Activated CD4-positive, alpha-beta T cell treated with anti-CD3 and anti-CD28 coated beads, Interleukin-2, amount 50 U/mL, for 16 hours (primary cell): Measurements from ENCODE around the gene OR6A2.
"Not testable (repeated sequence)": the region's sequence is repeated elsewhere in the genome, so short reads cannot be mapped to it uniquely, and the experiment has no call there.

Experiments
- DNase-seq: peaks from one replicate; pipeline ENCODE4 v3.0.0-alpha.2; 2020

OR6A2 gene

GRCh38 chr11:6799402-6799801 lies at the start of gene OR6A2:
OR6A2 (minus strand) TSS chr11:6799689; CDS start chr11:6795708, 3,981 bp downstream.
- no peak for DNase-seq

DNA sequence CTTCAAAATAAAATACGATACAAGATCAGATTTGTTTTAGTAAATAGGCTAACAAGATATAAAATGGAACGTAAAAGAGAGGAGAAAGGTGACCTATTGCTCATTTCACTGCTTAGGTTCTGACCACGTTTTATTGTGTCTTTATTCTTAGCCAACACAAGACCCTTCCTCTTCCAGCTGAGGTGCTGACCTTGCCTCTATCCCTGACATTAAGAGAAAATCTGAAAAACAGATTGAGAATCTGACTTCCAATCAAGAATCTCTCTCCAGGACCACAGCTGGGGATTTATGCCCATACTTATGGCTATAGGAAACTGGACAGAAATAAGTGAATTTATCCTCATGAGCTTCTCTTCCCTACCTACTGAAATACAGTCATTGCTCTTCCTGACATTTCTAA lies 45.9 kb upstream of the OR6A2 start, which contains the start of gene OR10A5:
Gene OR10A5 (plus strand): TSS at position 301 of the 400 bp plus-strand sequence. CDS start 0 bp downstream, at position 301.
- DNase-seq = no peak

DNA sequence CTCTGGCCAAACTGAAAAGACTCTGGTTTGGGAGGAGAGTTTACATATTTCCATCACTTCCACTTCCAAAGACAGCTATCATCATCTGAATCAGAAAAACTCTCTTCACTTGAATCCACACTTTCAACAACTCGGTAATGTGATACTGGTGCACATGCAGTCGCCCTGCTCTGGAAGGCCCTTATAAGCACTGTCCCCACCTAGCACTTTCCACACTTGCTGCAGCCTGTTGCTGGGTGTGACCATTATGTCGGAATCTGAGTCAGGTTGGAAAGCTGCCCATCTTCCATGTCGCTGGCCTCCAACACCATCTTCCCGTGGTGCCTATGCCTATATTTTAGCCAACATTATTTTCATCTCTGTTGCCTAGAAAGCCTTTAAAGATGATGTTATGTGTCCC lies 44.9 kb upstream of the OR6A2 start:
- no peak for DNase-seq

GRCh38 chr11:6843670-6844069 lies 44.2 kb upstream of the OR6A2 start:
- DNase-seq = no peak

- peak; percentile 38 for DNase-seq
Measured at GRCh38 chr11:6841694-6842093, 42.2 kb upstream of the OR6A2 start.

DNA sequence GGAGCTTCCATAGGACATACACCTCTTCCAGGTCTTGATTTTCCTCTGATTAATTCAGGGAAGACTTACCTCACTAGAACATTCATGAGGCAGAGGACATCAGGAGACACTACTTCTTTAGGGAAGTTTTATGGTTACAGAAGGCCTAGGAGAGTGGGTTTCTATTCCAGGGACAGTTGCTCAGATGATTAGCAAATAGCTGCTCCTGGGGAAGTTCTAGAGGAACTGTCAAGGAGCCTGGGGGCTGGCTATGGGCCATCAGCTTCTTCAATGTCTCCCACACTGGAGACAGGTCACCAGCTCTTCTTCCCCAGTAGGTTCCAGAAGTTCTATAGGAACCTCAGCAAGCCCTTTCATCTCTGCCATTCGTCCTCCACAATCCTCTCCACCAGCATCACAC lies 34.5 kb upstream of the OR6A2 start:
- no peak for DNase-seq

DNA sequence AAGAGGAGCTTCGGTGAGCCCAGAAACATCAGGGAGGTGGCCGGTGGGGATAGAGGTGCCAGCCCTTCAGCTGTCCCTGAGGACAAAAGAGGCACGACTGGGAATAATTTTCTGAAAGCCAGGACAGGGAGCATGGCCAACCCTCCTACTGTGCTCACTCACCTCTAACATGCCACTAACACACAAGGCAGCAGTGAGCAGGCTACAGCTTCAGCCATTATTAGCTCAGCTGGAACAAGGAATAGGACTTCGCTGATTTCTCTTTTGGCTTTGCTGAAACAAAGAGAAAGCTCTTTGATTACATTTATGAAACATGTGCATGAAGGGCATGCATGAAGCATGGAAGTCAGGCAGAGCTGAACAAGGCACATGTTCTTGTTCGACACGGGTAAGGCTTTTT lies 33.9 kb upstream of the OR6A2 start:
- no peak for DNase-seq

DNA sequence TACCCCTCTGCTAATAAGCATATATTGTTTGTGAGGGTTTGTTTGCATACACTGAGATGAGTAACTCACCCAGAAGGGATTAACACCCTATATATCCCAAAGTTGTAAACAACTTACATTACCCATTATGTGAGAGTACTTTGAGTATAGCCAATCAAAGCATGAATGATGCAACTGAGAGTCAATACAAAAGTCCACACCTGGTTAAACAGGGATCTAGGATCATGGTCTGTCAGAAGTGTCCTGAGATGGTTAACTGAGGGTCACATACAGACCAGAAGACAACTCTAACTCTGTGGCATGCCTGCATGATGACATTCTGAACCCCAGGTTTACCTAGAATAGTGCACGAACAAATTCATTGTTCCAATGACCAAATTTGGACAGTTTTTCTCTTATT lies 28.6 kb upstream of the OR6A2 start:
- DNase-seq = no peak

GRCh38 chr11:6825231-6825744 lies 25.8 kb upstream of the OR6A2 start:
- no peak for DNase-seq

GRCh38 chr11:6824136-6824823 lies 24.8 kb upstream of the OR6A2 start:
- DNase-seq = no peak

DNA sequence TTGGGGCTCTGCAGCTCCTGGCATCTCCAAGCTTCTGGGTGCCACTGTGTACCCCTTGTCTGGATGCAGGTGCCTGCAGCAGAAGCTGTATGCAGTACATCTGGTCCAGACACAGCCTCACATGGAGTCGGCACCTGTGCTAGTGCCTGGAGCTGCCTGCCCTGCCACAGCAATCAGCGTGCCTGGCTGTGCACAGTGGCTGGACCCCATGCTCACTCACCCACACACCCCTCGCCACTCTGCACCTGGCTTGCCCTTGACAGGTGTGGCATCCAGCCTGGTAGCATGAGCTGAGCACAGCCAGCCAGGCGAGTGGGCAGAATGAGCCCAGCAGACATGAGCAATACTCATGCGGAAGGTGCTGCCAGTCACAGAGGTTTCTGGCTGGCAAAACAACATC lies 19.5 kb upstream of the OR6A2 start:
- no peak for DNase-seq

- no peak for DNase-seq
Measured at GRCh38 chr11:6817694-6818093, 18.2 kb upstream of the OR6A2 start.

DNA sequence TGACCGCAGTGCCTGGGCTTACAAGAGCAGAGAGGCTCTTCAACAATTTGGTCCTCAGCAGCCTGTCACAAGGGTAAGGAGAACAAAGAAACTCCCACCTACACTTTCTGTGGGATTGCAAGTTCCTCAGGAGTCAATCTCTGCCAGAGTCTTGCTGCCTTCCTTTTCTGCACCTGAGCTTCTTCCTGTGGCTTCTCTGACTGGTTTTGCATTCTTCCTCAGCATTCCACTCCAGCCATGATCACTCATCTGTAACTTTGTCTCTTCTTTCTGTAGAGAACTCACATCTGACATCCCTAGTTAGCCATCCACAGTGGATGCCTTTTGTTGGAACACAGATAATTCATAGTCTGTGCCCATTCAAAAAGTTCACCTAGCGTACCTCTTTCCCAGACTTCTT lies 14.2 kb upstream of the OR6A2 start:
- DNase-seq = no peak

- peak; percentile 66 for DNase-seq
Measured at GRCh38 chr11:6812390-6813005, 13.0 kb upstream of the OR6A2 start.

DNA sequence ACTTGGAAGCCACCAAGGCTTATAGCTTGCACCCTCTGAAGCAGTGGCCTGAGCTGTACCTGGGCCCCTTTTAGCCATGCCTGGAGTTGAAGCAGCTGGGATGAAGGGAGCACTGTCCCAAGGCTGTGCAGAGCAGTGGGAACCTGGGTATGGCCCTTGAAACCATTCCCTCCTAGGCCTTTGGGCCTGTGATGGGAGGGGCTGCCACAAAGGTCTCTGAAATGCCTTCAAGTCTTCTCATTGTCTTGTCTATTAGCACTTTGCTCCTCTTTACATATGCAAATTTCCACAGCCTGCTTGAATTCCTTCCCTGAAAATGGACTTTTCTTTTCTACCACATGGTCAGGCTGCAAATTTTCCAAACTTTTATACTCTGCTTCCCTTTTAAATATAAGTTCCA lies 1.6 kb upstream of the OR6A2 start:
- not testable (repeated sequence) for DNase-seq

DNA sequence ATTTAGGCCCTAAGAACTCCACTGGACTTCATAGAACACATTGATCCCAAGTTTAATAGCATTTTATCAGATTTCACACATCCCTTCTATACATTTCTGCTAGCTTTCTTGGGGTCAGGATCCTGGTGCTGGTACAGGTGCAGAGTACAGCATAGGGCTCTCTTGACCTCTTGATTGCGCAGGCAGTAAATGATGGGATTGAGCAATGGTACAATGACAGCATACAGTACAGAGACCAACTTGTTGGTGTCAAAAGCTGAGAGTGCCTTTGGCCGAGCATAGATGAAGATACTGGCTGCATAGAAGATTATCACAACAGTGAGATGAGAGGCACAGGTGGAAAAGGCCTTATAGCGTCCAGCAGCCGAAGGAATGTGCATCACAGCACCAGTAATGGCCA lies 4.8 kb downstream of the OR6A2 start:
- no peak for DNase-seq

- no peak for DNase-seq
Measured at GRCh38 chr11:6790546-6790945, 8.9 kb downstream of the OR6A2 start.

- DNase-seq = no peak
Measured at GRCh38 chr11:6782720-6783119, 16.8 kb downstream of the OR6A2 start, which contains the start of gene OR2AG1. OR2AG1 (plus strand) TSS chr11:6783020; CDS start chr11:6785038, 2,018 bp downstream.

DNA sequence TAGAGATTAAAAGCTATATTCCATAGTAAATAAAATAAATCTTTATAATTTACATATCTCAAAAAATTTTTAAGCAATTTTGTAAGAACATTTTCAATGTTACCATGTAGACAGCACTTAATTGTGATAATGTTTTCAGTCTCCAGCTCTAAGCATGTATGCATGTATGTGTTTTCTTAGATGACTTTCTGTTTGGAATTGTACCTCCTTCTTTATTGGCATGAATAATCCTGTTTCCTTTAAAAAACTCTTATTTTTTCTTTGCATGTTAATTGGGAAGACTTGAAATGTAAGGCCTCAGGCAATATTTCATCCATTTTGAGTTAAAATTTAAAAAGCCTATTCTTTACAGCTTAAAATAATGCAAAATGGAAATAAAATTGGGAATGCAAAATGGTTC lies 18.7 kb downstream of the OR6A2 start:
- no peak for DNase-seq

DNA sequence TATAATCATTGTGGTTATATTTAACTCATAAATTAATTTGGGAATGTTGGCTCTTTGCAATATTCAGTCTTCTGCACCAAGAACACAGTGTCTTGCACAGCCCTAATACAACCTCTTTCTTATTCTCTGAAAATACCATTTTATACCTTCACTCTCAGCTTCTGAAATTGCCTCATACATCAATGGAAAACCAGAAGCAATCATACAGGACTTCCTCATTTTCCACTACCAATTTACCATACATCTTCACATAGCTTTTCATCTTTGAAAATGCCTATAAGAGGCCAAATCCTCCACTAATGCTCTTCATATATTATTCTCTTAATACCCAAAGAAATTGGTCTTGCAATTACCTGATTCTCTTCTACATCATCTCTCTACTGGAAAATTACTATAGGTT lies 21.0 kb downstream of the OR6A2 start:
- no peak for DNase-seq

- DNase-seq = no peak
Measured at GRCh38 chr11:6771926-6772893, 27.3 kb downstream of the OR6A2 start, which contains the start of gene OR2AG2. OR2AG2 (minus strand) TSS chr11:6771976; CDS start chr11:6768957, 3,019 bp downstream.

DNA sequence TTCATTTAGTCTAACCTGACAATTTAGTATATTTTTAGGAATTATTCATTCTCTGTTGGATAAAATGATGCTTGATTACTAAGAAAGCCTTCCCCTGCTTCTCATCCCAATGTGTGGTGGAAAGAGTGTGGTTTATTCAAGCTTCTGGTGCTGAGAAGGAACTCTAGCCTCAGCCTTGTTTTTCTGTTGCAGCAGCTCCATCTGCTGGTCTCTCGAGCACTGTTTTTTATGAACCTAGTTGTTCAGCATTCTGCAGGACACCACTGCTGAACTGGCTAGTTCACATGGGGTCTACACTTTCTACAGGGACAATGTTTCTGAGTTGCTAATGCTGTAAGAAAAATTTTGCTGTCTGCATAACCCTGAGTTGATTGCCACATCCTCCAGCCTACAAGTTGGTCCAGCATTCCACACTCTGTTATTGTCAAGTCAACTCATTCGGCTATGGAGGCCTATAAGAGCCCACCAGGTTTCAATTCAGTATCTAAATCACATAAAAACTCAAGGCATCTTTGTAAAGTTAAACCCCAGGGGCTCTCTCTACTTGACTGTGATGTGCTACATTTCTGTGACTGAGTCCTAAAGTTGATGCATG lies 42.0 kb downstream of the OR6A2 start:
- peak; percentile 66 for DNase-seq

DNA sequence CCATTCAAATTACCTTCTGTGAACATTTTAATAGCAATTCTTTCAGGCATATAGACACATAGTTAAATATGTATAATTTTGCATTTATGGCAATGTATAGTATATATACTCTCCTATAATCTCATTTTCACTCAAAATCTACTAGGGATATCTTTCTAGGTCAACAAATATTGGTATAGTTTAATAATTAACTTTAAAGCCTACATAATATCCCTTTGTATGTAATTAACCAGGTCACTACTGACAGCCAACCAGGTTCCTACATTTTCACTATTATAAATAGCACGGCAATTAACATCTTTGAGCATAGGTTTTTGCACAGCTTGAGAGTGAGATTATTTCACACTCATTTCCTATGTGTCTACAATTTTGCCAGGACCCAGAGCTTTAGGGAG lies 43.5 kb downstream of the OR6A2 start:
- DNase-seq = no peak
